GM19328 (cell line): ENCODE data around the gene TMEM81.

ENCODE experiments used
- ATAC-seq: cut with Tn5 transposase; IDR thresholded peaks from one replicate; pipeline ENCODE4 v1.9.1; 2021; ENCODE audit warnings: mild to moderate bottlenecking, moderate library complexity; ENCODE audit not compliant: unreplicated experiment

Gene TMEM81

GRCh38 chr1:205041001-205041715 is 43.1 kb downstream of the TMEM81 start:
- no peak for ATAC-seq

GRCh38 chr1:205038132-205038786 is 46.0 kb downstream of the TMEM81 start:
- no peak for ATAC-seq

- no peak for ATAC-seq
These were observed 46.7 kb downstream of the TMEM81 start for GRCh38 chr1:205037539-205037938.
